Gastrocnemius medialis (tissue), 4 donors: ENCODE results near the gene SNX6. TPM values are rescaled to one million over a fixed set of nuclear protein-coding genes. Genes with fewer than 3 reads are reported as not detected.

Experiments used
- total RNA-seq, 4 donors: library from RNA; depleted of rRNA; stranded (reverse); fragments of >200 nt; gene quantifications; one replicate each; pipeline versions ENCODE4 v1.1.0 to v1.2.3, GENCODE V29; 2016

The SNX6 gene
- total RNA-seq, 4 donors from 2014 or later, result 73.8 to 113 (median 109) TPM

Other genes starting within 250 kb of the SNX6 start
- 10 to 100 TPM in 2 of 4 donors, 1 to 10 TPM in 2; 6.4 to 14.0 (median 10.2) TPM for gene SPTSSA, start 167.9 kb downstream of the SNX6 start, total RNA-seq
- gene EAPP, start 90.4 kb downstream of the SNX6 start, total RNA-seq, result 10 to 100 TPM; 25.6 to 35.7 (median 28.0) TPM
- gene CFL2, start 84.4 kb upstream of the SNX6 start, total RNA-seq, result 100 to 1,000 TPM; 331 to 434 (median 371) TPM
- gene BAZ1A, start 245.2 kb upstream of the SNX6 start, total RNA-seq, result 10 to 100 TPM; 11.6 to 18.5 (median 14.7) TPM